Right lung (tissue), 5 donors: ENCODE data around the gene ZMAT3. TPM values are rescaled to one million over a fixed set of nuclear protein-coding genes. Genes with fewer than 3 reads are reported as not detected.

Source experiments
- DNase-seq, 2 donors: peaks; one replicate each; pipeline ENCODE4 v3.0.0-alpha.2; 2013
- polyA plus RNA-seq, 5 donors: library from polyadenylated mRNA; unstranded; fragments of 120-200 nt; gene quantifications; one replicate each; pipeline versions ENCODE4 v1.2.1 to v1.2.3, GENCODE V29; 2013; ENCODE audit warnings: inconsistent platforms in 1 of 5, low replicate concordance in 1 of 5; ENCODE audit not compliant: insufficient read length in 5 of 5, insufficient read depth in 1 of 5

ZMAT3 gene
- polyA plus RNA-seq, 5 donors, result 4.2 to 5.8 (median 5.4) TPM

DNA sequence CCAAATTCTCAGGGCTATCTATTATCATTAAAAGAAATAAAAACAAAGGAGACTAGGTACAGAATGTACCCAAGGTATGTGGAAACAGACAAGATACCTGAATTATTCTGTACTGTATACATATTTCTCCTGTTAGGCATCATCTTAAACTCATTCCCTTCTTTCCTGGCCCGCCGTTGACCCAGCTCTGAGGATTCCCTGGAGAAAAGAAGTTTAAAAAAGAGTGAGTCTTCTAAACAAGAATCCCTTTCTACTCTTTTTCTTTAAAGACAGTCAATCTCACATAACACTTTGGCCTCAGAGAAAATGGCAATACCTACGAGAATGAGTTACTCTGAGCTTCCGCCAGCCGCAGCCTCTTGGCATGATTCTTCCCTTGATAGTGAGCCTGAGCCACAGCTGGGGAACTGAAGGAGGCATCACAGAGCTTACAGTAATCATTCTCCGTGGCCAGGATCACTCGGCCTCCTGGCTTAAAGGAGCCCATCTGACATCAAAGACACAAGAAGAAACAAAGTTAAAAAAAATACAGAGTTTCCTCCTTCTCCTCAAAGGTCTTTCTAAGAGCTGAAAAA, 44.2 kb downstream of the ZMAT3 start:
- DNase-seq, result no peak

- no peak for DNase-seq
Measured at GRCh38 chr3:179026636-179027035, 45.0 kb downstream of the ZMAT3 start.

DNA sequence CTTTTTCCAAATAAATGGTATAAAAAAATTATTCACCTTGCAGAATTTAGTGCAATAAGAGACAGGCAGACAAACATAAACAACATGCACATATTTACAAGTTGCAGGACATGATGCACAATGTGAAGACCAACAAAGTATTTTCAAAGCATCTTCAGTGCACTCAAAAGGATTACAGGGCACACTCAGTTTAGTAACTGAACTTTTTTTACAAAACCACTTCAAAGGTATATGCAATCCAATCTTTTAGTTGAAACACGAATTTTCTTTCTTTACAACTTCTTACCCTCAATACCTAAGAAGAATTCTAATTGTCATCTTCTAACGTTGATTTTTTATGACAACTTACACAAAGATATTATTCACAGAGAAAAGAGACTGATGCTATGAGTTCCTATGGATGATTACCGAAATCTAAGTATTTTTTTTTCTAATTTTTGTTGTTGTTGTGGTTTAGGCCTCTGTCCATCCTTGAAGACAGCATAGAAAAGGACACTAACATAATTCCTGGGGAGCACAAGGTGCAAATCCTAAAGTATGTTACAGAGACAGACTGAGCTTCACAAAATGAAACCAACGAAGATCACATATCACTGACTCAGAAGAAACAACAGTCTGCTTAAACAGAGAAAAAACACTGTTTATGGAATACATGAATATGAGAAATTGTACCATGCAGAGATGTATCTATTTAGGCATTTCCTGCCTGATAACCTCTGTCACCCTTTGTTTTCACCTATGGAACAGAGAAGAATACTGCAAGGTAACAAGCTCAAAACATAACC, 50.3 kb downstream of the ZMAT3 start:
- DNase-seq, result no peak

DNA sequence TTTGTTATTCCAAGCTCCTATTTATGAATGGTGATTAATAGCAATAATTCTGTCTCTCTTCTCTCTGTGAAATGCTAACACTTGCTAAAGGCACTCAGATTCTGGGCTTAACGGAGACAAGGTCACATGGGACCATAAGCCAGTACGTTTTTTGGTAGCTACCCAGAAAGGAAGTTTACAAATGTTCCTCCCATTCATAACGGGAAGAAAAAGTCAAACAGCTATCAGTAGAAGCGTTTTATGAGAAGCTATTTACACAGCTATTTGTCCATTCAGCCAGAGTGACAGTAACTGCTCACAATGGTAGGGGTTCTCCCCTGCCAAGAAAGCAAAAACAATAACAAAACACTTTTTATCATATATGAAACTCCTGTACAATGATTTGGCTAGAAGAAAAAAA, 51.5 kb downstream of the ZMAT3 start:
- peak; percentile 31 to 32 for DNase-seq

DNA sequence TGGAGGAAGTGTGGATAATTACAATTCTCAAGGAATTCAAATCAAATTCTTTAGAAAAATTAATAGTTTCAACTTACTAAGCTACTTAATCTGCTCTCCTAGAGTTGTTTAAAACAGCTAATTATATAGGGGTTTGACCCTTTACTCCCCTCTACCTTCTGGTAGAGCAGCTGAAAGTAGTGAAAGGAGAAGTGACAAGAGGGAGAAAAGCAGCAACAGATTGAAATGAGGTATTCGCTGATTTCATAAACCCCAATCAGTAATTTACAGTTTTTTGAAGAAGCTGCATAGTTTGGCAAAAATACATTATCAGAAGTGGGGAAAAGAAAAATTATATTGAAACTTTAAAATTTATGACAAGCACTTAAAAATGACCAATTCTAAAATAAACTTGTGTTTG, 52.8 kb downstream of the ZMAT3 start:
- DNase-seq, result no peak

- no peak for DNase-seq
Measured at GRCh38 chr3:179016979-179017670, 54.5 kb downstream of the ZMAT3 start.

GRCh38 chr3:179015551-179016020, 56.0 kb downstream of the ZMAT3 start:
- DNase-seq, result peak; percentile 52 to 70

DNA sequence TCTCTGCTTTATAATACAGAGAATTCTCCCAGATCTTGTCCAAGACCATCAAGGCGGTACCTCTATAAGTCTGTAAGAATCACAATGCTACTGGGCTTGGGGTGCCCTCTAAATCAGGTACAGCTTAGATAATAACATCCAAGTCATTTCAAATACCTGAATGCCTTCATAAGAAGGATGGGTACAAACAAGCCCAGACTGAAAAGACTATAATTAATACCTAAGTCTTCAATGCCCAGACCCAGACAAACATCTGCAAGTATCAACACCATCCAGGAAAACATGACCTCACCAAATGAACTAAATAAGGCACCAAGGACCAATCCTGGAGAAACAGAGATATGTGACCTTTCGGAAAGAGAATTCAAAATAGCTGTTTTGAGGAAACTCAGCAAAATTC, 65.9 kb downstream of the ZMAT3 start:
- DNase-seq, result no peak

- DNase-seq, result no peak
Measured at GRCh38 chr3:179005213-179005612, 66.4 kb downstream of the ZMAT3 start.

DNA sequence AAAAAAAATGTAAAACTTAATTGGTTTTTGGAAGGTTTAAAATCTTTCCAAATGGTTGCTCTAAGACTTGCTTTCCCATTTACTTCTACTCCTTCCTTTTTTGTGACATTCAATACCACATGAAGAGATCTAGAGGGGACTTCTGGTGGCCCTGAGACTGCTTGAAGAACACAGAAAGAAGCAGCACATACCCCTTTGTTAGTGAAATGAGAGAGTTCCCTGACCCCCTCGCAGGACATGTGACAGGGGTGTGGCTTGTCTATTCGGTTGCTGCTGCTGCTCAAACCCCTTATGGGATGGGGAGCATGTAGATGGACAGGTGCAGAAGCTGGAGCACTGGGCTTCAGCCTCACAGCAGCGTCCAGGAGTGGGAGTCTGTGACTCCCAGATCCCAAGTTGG, 71.0 kb downstream of the ZMAT3 start:
- no peak for DNase-seq

GRCh38 chr3:179000144-179000543, 71.5 kb downstream of the ZMAT3 start:
- no peak for DNase-seq

GRCh38 chr3:178996399-178996798, 75.2 kb downstream of the ZMAT3 start:
- DNase-seq, result no peak

- DNase-seq, result no peak
Measured at GRCh38 chr3:178990293-178990692, 81.3 kb downstream of the ZMAT3 start.

GRCh38 chr3:178989821-178990220, 81.8 kb downstream of the ZMAT3 start:
- no peak for DNase-seq

DNA sequence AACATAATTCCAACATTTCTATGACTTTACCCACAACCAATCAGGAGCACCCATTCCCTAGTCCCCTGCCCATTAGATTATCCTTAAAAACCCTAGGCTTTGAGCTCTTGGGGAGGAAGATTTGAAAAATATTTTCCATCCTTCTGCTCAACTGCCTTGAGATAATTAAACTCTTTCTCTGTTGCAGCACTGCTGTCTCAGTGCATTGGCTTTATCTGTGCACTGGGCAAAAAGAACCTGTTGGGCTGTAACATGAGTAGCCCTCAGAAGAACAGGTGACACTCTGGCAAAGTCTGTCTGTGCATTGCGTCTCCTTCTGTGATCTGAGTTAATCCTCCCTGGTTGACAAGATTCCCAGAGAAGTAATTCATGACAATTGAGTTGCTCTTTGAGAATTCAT, 83.9 kb downstream of the ZMAT3 start:
- no peak for DNase-seq

- DNase-seq, result no peak
Measured at GRCh38 chr3:178986456-178986855, 85.2 kb downstream of the ZMAT3 start.

GRCh38 chr3:178982137-178982536, 89.5 kb downstream of the ZMAT3 start:
- DNase-seq, result no peak

- DNase-seq, result no peak
Measured at GRCh38 chr3:178975320-178975719, 96.3 kb downstream of the ZMAT3 start.

GRCh38 chr3:178971614-178972013, 100.0 kb downstream of the ZMAT3 start:
- no peak for DNase-seq

DNA sequence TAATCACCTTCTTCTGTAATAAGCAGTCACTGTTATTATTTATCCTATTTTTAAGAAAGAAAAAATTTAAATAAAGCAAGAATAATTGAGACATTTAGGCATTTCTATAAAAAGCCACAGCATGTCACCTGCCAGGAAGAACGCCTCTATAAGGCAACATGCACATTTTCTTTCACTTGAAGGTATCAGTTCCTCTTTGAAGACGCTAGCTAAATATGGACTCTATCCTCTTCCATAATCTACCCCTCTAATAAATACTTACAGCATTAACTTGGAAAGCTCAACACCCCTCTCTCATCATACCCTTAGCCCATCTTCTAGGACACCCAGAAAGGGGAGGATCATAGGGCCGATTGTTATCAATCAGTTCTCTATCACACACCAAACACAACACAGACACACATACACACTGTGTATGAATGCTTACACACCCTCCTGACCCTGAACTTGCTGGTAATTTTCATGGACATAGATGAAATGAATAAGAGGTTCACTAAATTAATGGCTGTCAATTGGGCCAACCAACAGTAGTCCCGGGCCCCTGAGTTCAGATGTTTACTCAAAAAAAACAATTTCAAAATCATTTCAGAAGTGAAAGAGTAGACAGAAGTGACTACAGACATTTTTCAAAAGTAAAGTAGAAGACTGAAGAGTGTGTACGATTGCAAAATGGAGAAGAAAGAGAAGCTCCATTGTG, 102.5 kb downstream of the ZMAT3 start:
- no peak for DNase-seq
